ENCODE measurements around the gene DRG2.

- no peak for TF ChIP-seq CTCF (IDR thresholded peaks at IDR 0.05; ENCODE audit: borderline replicate concordance, extremely low read depth, low read length, poor library complexity, severe bottlenecking)
- TF ChIP-seq EZH2 (IDR thresholded peaks at IDR 0.05; ENCODE audit: borderline replicate concordance, low read depth, low read length, severe bottlenecking): no peak
These were observed 51.3 kb downstream of the DRG2 start for GRCh38 chr17:18139092-18139491.
